Keratinocyte (primary cell): Measurements from ENCODE around the gene ASCC3. TPM values are rescaled to one million over a fixed set of nuclear protein-coding genes. Genes with fewer than 3 reads are reported as not detected.

Experiments used
- DNase-seq: peaks from one replicate; pipeline ENCODE4 v3.0.0-alpha.2; 2011; ENCODE audit warnings: low read depth, missing footprints, low spot score
- FAIRE-seq: peaks from 2 replicates; lab custom pipeline; 2011; peaks lifted over from hg19 to GRCh38; lab: Jason Lieb, UNC
- H2AFZ ChIP-seq: 2 replicates; pipeline ENCODE4 v1.6.0; 2012; ENCODE audit warnings: low read length, control low read depth, inconsistent platforms; ENCODE audit not compliant: control insufficient read depth
- H3K27ac ChIP-seq: 2 replicates; pipeline ENCODE4 v1.5.1; 2011; ENCODE audit warnings: low read length; ENCODE audit not compliant: control insufficient read depth, insufficient read depth
- H3K27me3 ChIP-seq: 3 replicates; pipeline ENCODE4 v1.6.0; 2011; ENCODE audit warnings: low read length; ENCODE audit not compliant: control insufficient read depth, insufficient read depth; ENCODE audit errors: extremely low read depth
- H3K36me3 ChIP-seq, 2 experiments: 2 replicates in 1 of 2; 3 replicates in 1 of 2; pipeline ENCODE4 v1.5.1; 2011; ENCODE audit warnings: low read length in 2 of 2, mild to moderate bottlenecking in 1 of 2; ENCODE audit not compliant: control insufficient read depth in 2 of 2, insufficient read depth in 2 of 2; ENCODE audit errors: extremely low read depth in 1 of 2
- H3K4me1 ChIP-seq: 3 replicates; pipeline ENCODE4 v1.5.1; 2011; ENCODE audit warnings: low read length; ENCODE audit not compliant: control insufficient read depth, insufficient read depth; ENCODE audit errors: extremely low read depth
- H3K4me2 ChIP-seq: 3 replicates; pipeline ENCODE4 v1.6.0; 2011; ENCODE audit warnings: low read depth, low read length; ENCODE audit not compliant: control insufficient read depth, insufficient read depth; ENCODE audit errors: extremely low read depth
- H3K4me3 ChIP-seq, 3 experiments: fragments of 200-600 bp in 1 of 3; sonication (generic) in 1 of 3; 2 replicates in 2 of 3; 3 replicates in 1 of 3; pipeline ENCODE4 v1.5.1; 2011 to 2016; ENCODE audit warnings: low read length in 3 of 3, mild to moderate bottlenecking in 3 of 3, control low read depth in 2 of 3, inconsistent platforms in 1 of 3, low read depth in 1 of 3, mixed read lengths in 1 of 3, mixed run types in 1 of 3, moderate library complexity in 1 of 3; ENCODE audit not compliant: control insufficient read depth in 2 of 3, insufficient read depth in 2 of 3; ENCODE audit errors: extremely low read depth in 1 of 3
- H3K79me2 ChIP-seq: 2 replicates; pipeline ENCODE4 v1.6.0; 2012; ENCODE audit warnings: low read length; ENCODE audit not compliant: control insufficient read depth, insufficient read depth
- H3K9ac ChIP-seq: 3 replicates; pipeline ENCODE4 v1.6.0; 2011; ENCODE audit warnings: low read length; ENCODE audit not compliant: control insufficient read depth, insufficient read depth; ENCODE audit errors: extremely low read depth
- H3K9me1 ChIP-seq: 3 replicates; pipeline ENCODE4 v1.6.0; 2011; ENCODE audit warnings: low read length; ENCODE audit not compliant: control insufficient read depth, insufficient read depth; ENCODE audit errors: extremely low read depth
- H3K9me3 ChIP-seq: 2 replicates; pipeline ENCODE4 v1.5.1; 2012; ENCODE audit warnings: low read depth, low read length; ENCODE audit not compliant: control insufficient read depth
- H4K20me1 ChIP-seq: 3 replicates; pipeline ENCODE4 v1.6.0; 2011; ENCODE audit warnings: low read length; ENCODE audit not compliant: control insufficient read depth, insufficient read depth; ENCODE audit errors: extremely low read depth
- CTCF ChIP-seq, 3 experiments: IDR thresholded peaks in 1 of 3; conservative IDR thresholded peaks in 1 of 3; optimal IDR thresholded peaks in 1 of 3; 2 replicates in 2 of 3; 3 replicates in 1 of 3; pipeline versions ENCODE3 to v1.5.1; 2011; ENCODE audit warnings: low read length in 3 of 3, mild to moderate bottlenecking in 3 of 3, moderate library complexity in 2 of 3, control low read depth in 1 of 3, inconsistent platforms in 1 of 3; ENCODE audit not compliant: insufficient read depth in 2 of 3; ENCODE audit errors: extremely low read depth in 1 of 3
- EZH2 ChIP-seq: IDR thresholded peaks from one replicate; pipeline ENCODE4 v1.6.1; 2012; ENCODE audit warnings: inconsistent platforms, mild to moderate bottlenecking, low read length, moderate library complexity
- dilution Hi-C: fragments of 300-500 bp; cut with MboI; formaldehyde crosslinking; loops from one replicate; pipeline ENCODE4 v1.7.0; 2020; ENCODE audit warnings: low sequenced_read_pairs; ENCODE audit not compliant: extremely low pct_ligation_motif_present
- polyA plus RNA-seq, 5 experiments: library from polyadenylated mRNA; depleted of rRNA in 3 of 5; stranded (reverse) in 3 of 5; stranded (forward) in 1 of 5; unstranded in 1 of 5; fragments of >200 nt; gene quantifications; 1 replicate in 1 of 5; 2 replicates in 3 of 5; 3 replicates in 1 of 5; pipeline versions ENCODE4 v1.2.1 to v1.2.3, GENCODE V29; 2011 to 2012; ENCODE audit warnings: missing spikeins in 2 of 5, low read depth in 1 of 5, low replicate concordance in 1 of 5

ASCC3 gene
- polyA plus RNA-seq, 1 donor (not counting 4 experiments of a cell fraction or from before 2014, with no cell fraction given) = 58.6 TPM

DNA sequence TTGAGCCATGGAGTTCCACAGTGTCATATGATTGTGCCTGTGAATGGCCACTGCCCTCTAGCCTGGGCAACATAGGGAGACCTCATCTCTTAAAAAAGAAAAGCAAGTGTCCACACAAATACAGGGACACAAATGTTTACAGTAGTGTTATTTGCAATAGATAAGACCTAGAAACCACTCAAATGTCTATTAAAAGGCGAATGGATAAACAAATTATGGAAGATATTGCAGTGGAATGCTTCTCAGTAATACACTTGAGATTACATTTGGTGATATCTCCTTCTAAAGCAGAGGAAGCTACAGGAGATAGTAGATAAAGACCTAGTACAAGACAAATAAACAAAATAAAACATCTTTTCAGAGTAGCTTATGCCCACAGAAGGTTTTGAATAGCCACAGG, 44.6 kb upstream of the ASCC3 start:
- dilution Hi-C loops = no loop called here
- TF ChIP-seq EZH2 = no peak
- TF ChIP-seq CTCF (optimal IDR thresholded peaks at IDR 0.05 in 1 of 3, IDR thresholded peaks at IDR 0.05 in 1 of 3, conservative IDR thresholded peaks at IDR 0.05 in 1 of 3; ENCODE audit: extremely low read depth in 1 of 3, insufficient read depth in 2 of 3, low read length in 3 of 3) = no peak
- no peak for DNase-seq
- H3K4me3 ChIP-seq = no peak overlapping the region
- no peak overlapping the region for H3K27ac ChIP-seq
- H3K36me3 ChIP-seq = no peaks in the 10 kb centered on the region
- no peaks in the 10 kb centered on the region for H3K4me1 ChIP-seq
- FAIRE-seq = no peak
- H4K20me1 ChIP-seq = no peaks in the 10 kb centered on the region
- no peak overlapping the region for H3K4me2 ChIP-seq
- H3K27me3 ChIP-seq = no peaks in the 10 kb centered on the region
- no peak overlapping the region for H3K9ac ChIP-seq
- no peak overlapping the region for H2AFZ ChIP-seq
- no peaks in the 10 kb centered on the region for H3K79me2 ChIP-seq
- no peaks in the 10 kb centered on the region for H3K9me1 ChIP-seq
- H3K9me3 ChIP-seq = no peaks in the 10 kb centered on the region

DNA sequence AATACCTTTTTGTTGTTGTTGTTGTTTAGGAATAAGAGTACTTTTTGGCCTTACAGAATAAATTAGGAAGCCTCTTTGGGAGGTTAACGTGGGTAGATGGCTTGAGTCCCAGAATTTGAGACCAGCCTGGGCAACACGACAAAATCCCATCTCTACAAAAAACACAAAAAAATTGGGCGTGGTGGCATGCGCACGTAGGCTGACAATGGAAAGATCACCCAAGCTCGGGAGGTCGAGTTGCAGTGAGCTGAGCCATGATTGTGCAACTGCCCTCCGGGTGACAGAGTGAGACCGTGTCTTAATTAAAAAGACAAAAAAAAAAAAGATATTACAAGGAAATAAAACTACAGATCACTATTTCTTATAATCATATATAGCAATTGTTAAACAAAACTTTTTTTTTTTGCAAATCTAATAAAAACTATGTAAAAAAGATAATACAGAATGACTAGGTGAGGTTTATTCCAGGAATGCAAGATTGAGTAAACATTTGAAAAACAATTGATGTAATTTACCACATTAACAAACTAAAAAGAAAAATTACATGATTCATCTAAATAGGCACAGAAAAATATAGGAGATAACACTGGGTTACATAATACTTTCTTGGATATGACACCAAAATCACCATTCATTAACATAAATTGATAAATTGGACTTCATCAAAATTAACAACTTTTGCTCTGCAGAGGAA, 43.6 kb upstream of the ASCC3 start:
- DNase-seq (no peak), FAIRE-seq (no peak)
- no peaks in the 10 kb centered on the region for H3K36me3 ChIP-seq
- no peak overlapping the region for H3K4me2 ChIP-seq
- dilution Hi-C loops = no loop called here
- no peaks in the 10 kb centered on the region for H3K4me1 ChIP-seq
- H3K4me3 ChIP-seq = no peak overlapping the region
- H3K27me3 ChIP-seq = no peaks in the 10 kb centered on the region
- no peak overlapping the region for H2AFZ ChIP-seq
- no peak overlapping the region for H3K27ac ChIP-seq
- H3K79me2 ChIP-seq = no peaks in the 10 kb centered on the region
- no peaks in the 10 kb centered on the region for H3K9me3 ChIP-seq
- no peaks in the 10 kb centered on the region for H3K9me1 ChIP-seq
- TF ChIP-seq CTCF (optimal IDR thresholded peaks at IDR 0.05 in 1 of 3, IDR thresholded peaks at IDR 0.05 in 1 of 3, conservative IDR thresholded peaks at IDR 0.05 in 1 of 3; ENCODE audit: extremely low read depth in 1 of 3, insufficient read depth in 2 of 3, low read length in 3 of 3) (no peak), EZH2 (no peak)
- H3K9ac ChIP-seq = no peak overlapping the region
- no peaks in the 10 kb centered on the region for H4K20me1 ChIP-seq
